ENCODE data around the gene ADAMTS12.

The ADAMTS12 gene

DNA sequence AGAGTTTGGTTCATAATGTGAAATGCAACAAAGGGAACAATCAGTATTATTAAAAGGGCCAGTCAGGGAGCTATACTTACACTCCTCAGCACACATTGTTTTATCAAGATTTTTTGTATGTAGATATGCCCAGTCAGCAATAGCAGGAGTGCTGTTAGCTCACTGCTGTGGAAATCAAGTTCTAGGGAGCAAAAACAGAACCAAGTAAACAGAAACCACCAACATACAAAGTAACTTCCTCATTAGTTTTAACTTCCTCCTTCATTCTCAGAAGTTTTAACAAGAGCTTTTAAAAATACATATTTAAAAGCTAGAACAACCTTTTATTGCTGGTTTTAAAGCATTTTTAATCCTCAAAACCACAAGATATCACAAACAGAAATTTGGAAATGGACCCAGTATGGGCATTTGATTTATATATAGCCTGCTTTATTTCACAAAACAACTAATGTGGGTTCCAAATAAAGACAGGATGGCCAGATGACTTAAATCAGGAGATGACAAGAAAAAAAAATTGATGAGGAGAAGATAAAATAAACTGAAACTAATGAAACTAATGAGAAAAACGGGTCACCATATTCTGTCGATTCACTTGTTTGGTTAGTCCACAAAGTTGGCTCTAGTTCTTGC lies 178.5 kb downstream of the ADAMTS12 start:
- no peak for DNase-seq (ENCODE audit: low spot score)

GRCh38 chr5:33712664-33713063 lies 179.1 kb downstream of the ADAMTS12 start:
- TF ChIP-seq CTCF (IDR thresholded peaks at IDR 0.05; ENCODE audit: borderline replicate concordance, control extremely low read depth, extremely low read depth, insufficient read depth, missing control alignments), result no peak
- DNase-seq (ENCODE audit: low spot score), result no peak
- in situ Hi-C loops (cut with MboI; ENCODE audit: low sequenced_read_pairs, unreplicated experiment), result no loop called here

More for the DNA sequence above, 178.5 kb downstream of the ADAMTS12 start:
- TF ChIP-seq CTCF (IDR thresholded peaks at IDR 0.05; ENCODE audit: borderline replicate concordance, control extremely low read depth, extremely low read depth, insufficient read depth, missing control alignments), result no peak
- in situ Hi-C loops (cut with MboI; ENCODE audit: low sequenced_read_pairs, unreplicated experiment), result no loop called here

- in situ Hi-C loops (cut with MboI; ENCODE audit: low sequenced_read_pairs, unreplicated experiment), result no loop called here
- TF ChIP-seq CTCF (IDR thresholded peaks at IDR 0.05; ENCODE audit: borderline replicate concordance, control extremely low read depth, extremely low read depth, insufficient read depth, missing control alignments), result no peak
- no peak for DNase-seq (ENCODE audit: low spot score)
These were observed 180.6 kb downstream of the ADAMTS12 start for GRCh38 chr5:33711094-33711679.

DNA sequence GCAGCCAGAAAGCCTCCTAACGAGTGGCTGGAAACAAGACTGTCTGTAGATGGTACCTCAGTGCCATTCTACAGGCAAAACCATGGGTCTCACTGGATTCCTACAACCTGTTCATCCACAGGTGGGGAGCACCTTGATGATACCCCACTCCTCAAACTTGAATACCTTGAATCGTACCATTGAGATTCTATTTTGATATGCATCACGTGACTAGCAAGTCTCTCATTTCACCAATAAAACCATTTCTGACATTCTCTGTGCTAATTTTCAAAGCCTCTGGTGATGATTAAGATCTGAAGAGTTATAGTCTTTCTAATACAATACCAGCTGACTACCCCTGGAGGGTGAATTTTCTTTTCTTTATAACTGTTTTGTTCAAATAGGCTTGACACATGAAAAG lies 188.9 kb downstream of the ADAMTS12 start:
- DNase-seq (ENCODE audit: low spot score), result no peak
- in situ Hi-C loops (cut with MboI; ENCODE audit: low sequenced_read_pairs, unreplicated experiment), result no loop called here
- no peak for TF ChIP-seq CTCF (IDR thresholded peaks at IDR 0.05; ENCODE audit: borderline replicate concordance, control extremely low read depth, extremely low read depth, insufficient read depth, missing control alignments)

- TF ChIP-seq CTCF (IDR thresholded peaks at IDR 0.05; ENCODE audit: borderline replicate concordance, control extremely low read depth, extremely low read depth, insufficient read depth, missing control alignments), result no peak
- in situ Hi-C loops (cut with MboI; ENCODE audit: low sequenced_read_pairs, unreplicated experiment), result no loop called here
These were observed 189.8 kb downstream of the ADAMTS12 start for GRCh38 chr5:33701951-33702350.

GRCh38 chr5:33701251-33701650 lies 190.5 kb downstream of the ADAMTS12 start:
- in situ Hi-C loops (cut with MboI; ENCODE audit: low sequenced_read_pairs, unreplicated experiment), result no loop called here
- no peak for DNase-seq (ENCODE audit: low spot score)
- no peak for TF ChIP-seq CTCF (IDR thresholded peaks at IDR 0.05; ENCODE audit: borderline replicate concordance, control extremely low read depth, extremely low read depth, insufficient read depth, missing control alignments)

More at GRCh38 chr5:33701951-33702350, 189.8 kb downstream of the ADAMTS12 start:
- no peak for DNase-seq (ENCODE audit: low spot score)

All from GM13976 (cell line).